Ectodermal cell (in vitro differentiated cells): ENCODE data around the gene SULF2. TPM values are rescaled to one million over a fixed set of nuclear protein-coding genes. Genes with fewer than 3 reads are reported as not detected.
A peak's percentile ranks its signal among the peaks of the same experiment; 100 is the strongest.
"Not testable (repeated sequence)": the region's sequence is repeated elsewhere in the genome, so short reads cannot be mapped to it uniquely, and the experiment has no call there.

ENCODE experiments used
- H3K27ac ChIP-seq: 2 replicates; pipeline ENCODE4 v1.7.0; 2013; ENCODE audit warnings: mild to moderate bottlenecking, low read depth, low read length; ENCODE audit not compliant: insufficient read depth, poor library complexity, severe bottlenecking
- H3K27me3 ChIP-seq: 2 replicates; pipeline ENCODE4 v1.7.0; 2013; ENCODE audit warnings: mild to moderate bottlenecking, low read length; ENCODE audit not compliant: insufficient read depth, control insufficient read depth, poor library complexity, severe bottlenecking
- H3K36me3 ChIP-seq: one replicate; pipeline ENCODE4 v1.7.0; 2013; ENCODE audit warnings: low read length; ENCODE audit not compliant: control insufficient read depth, insufficient read depth
- H3K4me1 ChIP-seq: one replicate; pipeline ENCODE4 v1.7.0; 2013; ENCODE audit warnings: low read length; ENCODE audit not compliant: control insufficient read depth, insufficient read depth
- H3K4me3 ChIP-seq: 2 replicates; pipeline ENCODE4 v1.7.0; 2013; ENCODE audit warnings: low read depth, low read length, control low read depth; ENCODE audit not compliant: insufficient read depth
- H3K9me3 ChIP-seq: 2 replicates; pipeline ENCODE4 v1.7.0; 2013; ENCODE audit warnings: mild to moderate bottlenecking, low read length, moderate library complexity; ENCODE audit not compliant: control insufficient read depth
- WGBS, 2 experiments: methylation state at CpG; one replicate each; pipeline ENCODE4 v1.1.7; 2013; ENCODE audit warnings: missing lambda C conversion rate in 2 of 2; 5-methylcytosine and 5-hydroxymethylcytosine counted together
- polyA plus RNA-seq, 4 experiments: library from polyadenylated mRNA; stranded (reverse); fragments of 50-300 nt; gene quantifications; one replicate each; pipeline ENCODE4 v1.2.3, GENCODE V29; 2013

SULF2 gene
- polyA plus RNA-seq (2013, experiment 1 of 4): 37.0 TPM
- 36.9 TPM for polyA plus RNA-seq (2013, experiment 2 of 4)
- polyA plus RNA-seq (2013, experiment 3 of 4): 36.6 TPM
- 37.7 TPM for polyA plus RNA-seq (2013, experiment 4 of 4)

- WGBS, 2 experiments: 0% methylated on average over 80 to 81 of the region's 82 CpGs
- Histone ChIP-seq H3K4me3 (peak within 1 kb of the TSS; percentile 48), H3K4me1 (peaks cover 8% of the 10 kb centered on the region), H3K36me3 (no peaks in the 10 kb centered on the region), H3K27me3 (peaks cover 37% of the 10 kb centered on the region), H3K9me3 (no peaks in the 10 kb centered on the region), H3K27ac (no peak within 1 kb of the TSS)
Measured at GRCh38 chr20:47785311-47785853, at the start of gene SULF2. Gene SULF2, minus strand, starts transcription at chr20:47785481. Its CDS starts 28,118 bp downstream, at chr20:47757363.

DNA sequence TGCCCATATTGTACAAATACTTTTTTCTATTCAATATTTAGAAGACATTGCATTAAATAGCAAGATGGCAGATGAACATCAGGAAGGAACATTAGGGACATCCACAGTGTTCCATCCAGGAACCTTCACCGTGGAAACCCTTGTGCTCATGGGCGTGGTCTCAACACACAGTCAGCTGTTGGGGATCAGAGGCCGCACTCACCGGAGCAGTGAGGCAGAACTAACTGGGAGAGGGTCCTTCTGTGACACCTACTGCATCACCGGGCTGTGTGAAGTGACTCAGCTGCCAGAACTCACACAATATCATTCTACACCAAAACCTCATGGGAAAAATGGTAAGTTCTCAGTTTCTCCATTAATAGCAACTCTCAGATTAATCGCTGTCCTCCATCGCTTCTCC lies 46.4 kb upstream of the SULF2 start:
- H3K36me3 ChIP-seq, H3K27ac ChIP-seq, H3K27me3 ChIP-seq, H3K4me3 ChIP-seq, H3K4me1 ChIP-seq, H3K9me3 ChIP-seq: not testable (repeated sequence)
- WGBS, 2 experiments: no CpG with 5 or more reads among the region's 7 CpGs

DNA sequence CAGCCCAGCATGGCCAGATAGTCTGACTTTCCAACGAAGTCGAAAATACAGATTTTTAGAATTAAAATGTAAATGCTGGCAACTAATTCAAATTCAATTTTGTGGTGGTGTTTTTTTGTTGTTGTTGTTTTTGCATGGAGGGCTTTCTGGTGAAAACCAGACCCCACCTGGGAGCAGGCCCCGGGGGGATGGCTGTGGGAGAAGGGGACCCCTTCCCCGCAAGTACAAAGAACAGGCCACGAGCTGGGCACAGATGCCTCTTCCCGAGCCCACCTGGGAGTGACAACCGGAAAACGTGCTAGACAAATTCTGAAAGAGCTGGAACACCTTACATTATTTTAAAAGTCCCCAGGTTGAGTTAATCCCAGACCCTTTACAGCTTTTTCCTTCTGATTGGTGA lies 41.4 kb upstream of the SULF2 start:
- H3K27ac ChIP-seq, H3K27me3 ChIP-seq, H3K4me1 ChIP-seq, H3K4me3 ChIP-seq, H3K9me3 ChIP-seq, H3K36me3 ChIP-seq: not testable (repeated sequence)
- WGBS, 2 experiments: 90% methylated on average over 8 of the region's 8 CpGs

DNA sequence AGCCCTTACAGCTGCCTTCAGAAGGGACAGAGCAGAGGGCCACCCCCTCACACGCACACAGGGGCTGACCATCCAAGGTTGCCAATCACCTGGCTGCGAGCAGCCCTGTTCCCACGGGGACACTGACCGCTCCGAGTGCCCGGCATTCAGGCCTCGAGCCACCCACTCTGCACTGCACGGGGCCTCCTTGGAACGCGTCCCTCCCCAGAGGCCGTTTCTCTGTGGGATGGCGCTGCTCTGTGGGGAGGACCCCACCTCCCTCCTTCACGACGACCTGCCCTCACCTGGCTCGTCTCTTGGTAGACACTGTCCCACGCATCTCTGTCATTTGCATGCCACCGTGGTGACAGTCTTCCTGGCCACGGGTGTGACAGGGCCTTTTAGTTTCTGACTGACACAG lies 40.7 kb upstream of the SULF2 start:
- not testable (repeated sequence) for H3K4me3 ChIP-seq, H3K36me3 ChIP-seq, H3K27ac ChIP-seq, H3K4me1 ChIP-seq, H3K9me3 ChIP-seq, H3K27me3 ChIP-seq
- WGBS, 2 experiments: 82 to 88% methylated on average over 15 to 18 of the region's 18 CpGs

DNA sequence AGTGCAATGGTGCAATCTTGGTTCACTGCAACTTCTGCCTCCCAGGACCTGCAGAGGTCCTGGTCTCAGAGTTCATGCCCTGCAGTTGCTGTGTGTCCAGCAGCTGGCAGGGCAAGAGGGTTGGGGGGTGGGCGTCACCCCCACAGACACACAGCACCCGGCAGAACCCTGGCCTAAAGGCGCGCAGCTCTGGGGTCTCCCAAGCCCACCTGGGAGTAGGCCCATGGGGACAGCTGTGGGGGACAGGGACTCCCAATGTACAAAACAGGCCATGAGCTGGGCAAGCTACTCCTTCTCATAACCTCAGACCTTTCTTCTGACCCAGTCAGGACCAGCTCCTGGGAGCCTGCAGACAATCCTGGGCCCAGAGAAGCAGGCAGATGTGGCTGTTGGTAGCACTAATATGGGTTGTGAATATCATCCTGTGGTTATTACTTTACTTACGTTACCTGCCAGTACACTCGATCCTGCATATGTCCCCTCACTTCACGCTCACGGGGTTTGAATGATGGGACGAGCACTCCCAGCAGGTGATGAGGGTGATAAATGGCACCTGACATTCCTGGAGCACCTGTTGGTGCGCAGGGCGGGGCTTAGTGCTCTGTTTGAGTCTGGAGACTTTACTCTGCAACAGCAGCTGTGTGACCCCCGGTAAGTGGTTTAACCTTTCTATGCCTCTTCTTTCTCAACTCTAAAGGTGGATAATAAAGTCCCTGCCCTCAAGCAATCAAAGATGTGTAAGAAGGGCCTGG lies 39.9 kb upstream of the SULF2 start:
- Histone ChIP-seq H3K4me3 (no peak overlapping the region), H3K36me3 (no peaks in the 10 kb centered on the region), H3K9me3 (no peaks in the 10 kb centered on the region), H3K4me1 (no peaks in the 10 kb centered on the region), H3K27ac (no peak overlapping the region), H3K27me3 (no peaks in the 10 kb centered on the region)
- WGBS, 2 experiments: 94% methylated on average over 12 of the region's 12 CpGs

DNA sequence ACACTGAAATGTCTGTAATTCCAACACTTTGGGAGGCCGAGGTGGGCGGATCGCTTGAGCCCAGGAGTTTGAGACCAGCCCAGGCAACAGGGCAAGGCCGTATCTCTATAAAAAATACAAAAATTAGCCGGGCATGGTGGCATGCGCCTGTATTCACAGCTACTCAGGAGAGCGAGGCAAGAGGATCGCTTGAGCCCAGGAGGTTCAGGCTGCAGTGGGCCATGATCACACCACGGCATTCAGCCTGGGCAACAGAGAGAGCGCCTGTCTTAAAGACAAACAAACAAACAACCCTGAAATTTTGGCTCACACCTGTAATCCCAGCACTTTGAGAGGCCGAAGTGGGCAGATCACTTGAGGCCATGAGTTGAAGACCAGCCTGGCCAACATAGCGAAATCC lies 38.7 kb upstream of the SULF2 start:
- not testable (repeated sequence) for H3K9me3 ChIP-seq, H3K4me3 ChIP-seq, H3K27me3 ChIP-seq, H3K36me3 ChIP-seq, H3K27ac ChIP-seq
- peaks cover 10% of the 10 kb centered on the region for H3K4me1 ChIP-seq
- 90 to 91% methylated on average over 12 of the region's 12 CpGs for WGBS, 2 experiments

DNA sequence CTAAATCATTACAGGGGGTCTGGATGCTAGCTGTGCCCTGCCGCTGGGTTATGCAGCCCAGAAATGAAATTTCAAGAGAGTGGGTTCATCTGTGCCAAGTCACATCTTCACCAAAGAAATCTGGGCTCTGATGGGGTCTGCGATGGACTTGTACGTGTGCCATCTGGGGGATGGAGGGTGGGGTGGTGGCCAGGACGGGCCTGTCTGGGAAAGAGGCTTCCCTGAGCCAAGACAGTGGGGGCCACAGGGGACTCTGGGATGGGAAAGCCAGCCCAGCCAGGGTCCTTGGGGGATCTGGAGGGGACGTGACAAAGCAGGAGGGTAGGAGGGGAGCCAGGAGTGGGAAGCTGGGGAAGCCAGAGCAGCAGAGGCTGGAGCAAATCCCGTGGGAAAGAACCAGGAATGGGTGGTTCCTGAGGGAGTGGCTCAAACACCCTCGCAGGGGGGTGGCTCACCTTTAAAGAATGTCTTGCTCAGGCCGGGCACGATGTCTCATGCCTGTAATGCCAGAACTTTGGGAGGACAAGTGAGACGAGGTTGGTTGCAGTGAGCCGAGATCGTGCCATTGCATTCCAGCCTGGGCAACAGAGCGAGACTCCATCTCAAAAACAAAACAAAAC lies 36.3 kb upstream of the SULF2 start:
- 82 to 85% methylated on average over 13 of the region's 13 CpGs for WGBS, 2 experiments
- Histone ChIP-seq H3K36me3 (no peaks in the 10 kb centered on the region), H3K27ac (no peak overlapping the region), H3K4me3 (no peak overlapping the region), H3K4me1 (peaks cover 14% of the 10 kb centered on the region), H3K27me3 (no peaks in the 10 kb centered on the region), H3K9me3 (no peaks in the 10 kb centered on the region)

DNA sequence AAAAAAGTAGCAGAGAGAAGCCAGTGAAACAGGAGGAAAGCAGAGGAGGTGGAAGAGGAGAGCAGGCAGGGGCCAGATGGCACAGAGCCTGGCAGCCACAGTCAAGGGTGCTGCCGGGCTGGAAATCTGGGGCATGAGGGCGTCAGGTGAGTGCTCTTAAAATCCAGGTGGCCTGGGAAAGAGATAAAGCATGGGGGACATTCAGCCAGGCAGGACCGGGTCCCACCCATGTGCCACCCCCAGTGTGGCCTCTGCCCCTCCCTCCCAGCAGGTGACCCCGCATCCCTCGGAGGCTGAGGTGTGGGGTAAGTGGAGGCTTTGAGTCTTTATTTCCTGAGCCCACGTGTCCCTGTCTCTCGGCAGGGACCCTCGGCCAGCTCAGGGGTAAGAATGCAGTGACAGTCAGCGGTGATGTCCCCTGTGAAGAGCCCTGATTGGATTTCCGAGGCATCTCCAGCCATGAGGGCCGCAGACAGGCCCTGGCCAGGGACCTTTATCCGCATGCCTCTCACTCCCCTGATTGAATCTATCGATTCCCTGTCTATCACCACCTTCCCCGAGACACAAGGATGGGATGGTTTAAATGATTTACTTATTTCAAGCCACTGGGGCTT lies 33.8 kb upstream of the SULF2 start:
- Histone ChIP-seq H3K4me3 (no peak overlapping the region), H3K27ac (no peak overlapping the region), H3K4me1 (peaks cover 14% of the 10 kb centered on the region), H3K36me3 (no peaks in the 10 kb centered on the region), H3K27me3 (no peaks in the 10 kb centered on the region), H3K9me3 (no peaks in the 10 kb centered on the region)
- WGBS, 2 experiments: 33 to 34% methylated on average over 14 of the region's 14 CpGs

DNA sequence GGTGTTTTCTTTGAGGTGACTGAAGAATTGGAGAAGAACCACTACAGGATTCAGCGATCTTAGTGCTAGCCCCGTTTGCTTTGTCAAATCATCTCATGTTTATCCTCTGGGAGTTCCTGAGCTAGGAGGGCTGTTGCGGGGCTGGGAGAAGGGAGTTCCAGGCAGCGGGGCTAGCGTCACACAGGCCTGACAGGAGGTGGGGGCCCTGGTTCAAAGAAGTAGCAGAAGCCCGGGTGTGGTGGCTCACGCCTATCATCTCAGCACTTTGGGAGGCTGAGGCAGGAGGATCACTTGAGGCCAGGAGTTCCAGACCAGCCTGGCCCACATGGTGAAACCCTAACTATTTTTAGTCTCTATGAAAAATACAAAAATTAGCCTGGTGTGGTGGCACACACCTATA lies 33.2 kb upstream of the SULF2 start:
- H3K27me3 ChIP-seq: no peaks in the 10 kb centered on the region

GRCh38 chr20:47818016-47818415 lies 32.7 kb upstream of the SULF2 start:
- no peaks in the 10 kb centered on the region for H3K9me3 ChIP-seq
- no peak overlapping the region for H3K27ac ChIP-seq
- no peaks in the 10 kb centered on the region for H3K27me3 ChIP-seq
- no peaks in the 10 kb centered on the region for H3K36me3 ChIP-seq
- WGBS, 2 experiments: 89 to 92% methylated on average over 3 of the region's 3 CpGs
- H3K4me3 ChIP-seq: no peak overlapping the region
- peaks cover 14% of the 10 kb centered on the region for H3K4me1 ChIP-seq

More for the DNA sequence above, 33.2 kb upstream of the SULF2 start:
- H3K27ac ChIP-seq: no peak overlapping the region
- 89 to 90% methylated on average over 7 of the region's 7 CpGs for WGBS, 2 experiments
- H3K4me1 ChIP-seq: peaks cover 14% of the 10 kb centered on the region
- H3K36me3 ChIP-seq: no peaks in the 10 kb centered on the region
- no peak overlapping the region for H3K4me3 ChIP-seq
- H3K9me3 ChIP-seq: no peaks in the 10 kb centered on the region
